Measurements from ENCODE around the gene UPB1.
A peak's percentile ranks its signal among the peaks of the same experiment; 100 is the strongest.

Gene UPB1

GRCh38 chr22:24455039-24455438 lies 40.1 kb upstream of the UPB1 start:
- no peak for DNase-seq (ENCODE audit: low read depth)
- in situ Hi-C loops (cut with HindIII; ENCODE audit: low sequenced_read_pairs) = no loop called here

GRCh38 chr22:24455751-24456426 lies 39.2 kb upstream of the UPB1 start:
- H3K4me3 ChIP-seq (ENCODE audit: low read depth, low read length) = no peak overlapping the region
- no peak for DNase-seq (ENCODE audit: low read depth)
- TF ChIP-seq, protein P1, sequence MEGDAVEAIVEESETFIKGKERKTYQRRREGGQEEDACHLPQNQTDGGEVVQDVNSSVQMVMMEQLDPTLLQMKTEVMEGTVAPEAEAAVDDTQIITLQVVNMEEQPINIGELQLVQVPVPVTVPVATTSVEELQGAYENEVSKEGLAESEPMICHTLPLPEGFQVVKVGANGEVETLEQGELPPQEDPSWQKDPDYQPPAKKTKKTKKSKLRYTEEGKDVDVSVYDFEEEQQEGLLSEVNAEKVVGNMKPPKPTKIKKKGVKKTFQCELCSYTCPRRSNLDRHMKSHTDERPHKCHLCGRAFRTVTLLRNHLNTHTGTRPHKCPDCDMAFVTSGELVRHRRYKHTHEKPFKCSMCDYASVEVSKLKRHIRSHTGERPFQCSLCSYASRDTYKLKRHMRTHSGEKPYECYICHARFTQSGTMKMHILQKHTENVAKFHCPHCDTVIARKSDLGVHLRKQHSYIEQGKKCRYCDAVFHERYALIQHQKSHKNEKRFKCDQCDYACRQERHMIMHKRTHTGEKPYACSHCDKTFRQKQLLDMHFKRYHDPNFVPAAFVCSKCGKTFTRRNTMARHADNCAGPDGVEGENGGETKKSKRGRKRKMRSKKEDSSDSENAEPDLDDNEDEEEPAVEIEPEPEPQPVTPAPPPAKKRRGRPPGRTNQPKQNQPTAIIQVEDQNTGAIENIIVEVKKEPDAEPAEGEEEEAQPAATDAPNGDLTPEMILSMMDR (IDR thresholded peaks at IDR 0.05; ENCODE audit: low read depth, low read length, missing control alignments) = no peak
- in situ Hi-C loops (cut with HindIII; ENCODE audit: low sequenced_read_pairs) = no loop called here

More at GRCh38 chr22:24455039-24455438, 40.1 kb upstream of the UPB1 start:
- H3K4me3 ChIP-seq (ENCODE audit: low read depth, low read length) = no peak overlapping the region
- TF ChIP-seq, protein P1 (IDR thresholded peaks at IDR 0.05; ENCODE audit: low read depth, low read length, missing control alignments) = no peak

DNA sequence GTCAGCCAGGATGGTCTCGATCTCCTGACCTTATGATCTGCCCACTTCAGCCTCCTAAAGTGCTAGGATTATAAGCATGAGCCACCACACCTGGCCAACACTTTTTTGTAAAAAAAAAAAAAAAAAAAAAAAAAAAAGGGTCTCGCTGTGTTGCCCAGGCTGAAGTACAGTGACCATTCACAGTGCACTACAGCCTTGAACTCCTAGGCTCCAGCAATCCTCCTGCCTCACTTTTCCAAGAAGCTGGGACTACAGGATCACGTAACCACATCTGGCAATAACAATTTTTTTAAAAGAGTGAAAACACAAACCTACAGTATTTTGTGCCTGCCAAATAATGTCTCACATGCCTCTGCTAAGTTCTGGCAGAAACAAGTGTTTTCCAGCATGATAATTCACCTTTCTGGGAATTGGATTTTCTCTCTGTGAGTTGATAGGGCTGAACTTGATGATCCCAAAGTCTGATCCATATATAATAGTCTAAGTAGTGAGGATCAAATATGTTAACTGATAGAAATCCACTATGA lies 37.2 kb upstream of the UPB1 start:
- H3K4me3 ChIP-seq (ENCODE audit: low read depth, low read length) = no peak overlapping the region
- in situ Hi-C loops (cut with HindIII; ENCODE audit: low sequenced_read_pairs) = no loop called here
- TF ChIP-seq, protein P1 (IDR thresholded peaks at IDR 0.05; ENCODE audit: low read depth, low read length, missing control alignments) = no peak
- no peak for DNase-seq (ENCODE audit: low read depth)

GRCh38 chr22:24459911-24460310 lies 35.2 kb upstream of the UPB1 start:
- in situ Hi-C loops (cut with HindIII; ENCODE audit: low sequenced_read_pairs) = loop anchor here (5.0 kb wide), 1 partner anchor 53 kb away; no protein-coding TSS in a partner anchor
- TF ChIP-seq, protein P1 (IDR thresholded peaks at IDR 0.05; ENCODE audit: low read depth, low read length, missing control alignments) = no peak
- no peak for DNase-seq (ENCODE audit: low read depth)
- no peak overlapping the region for H3K4me3 ChIP-seq (ENCODE audit: low read depth, low read length)

- peak; percentile 16 for DNase-seq (ENCODE audit: low read depth)
- in situ Hi-C loops (cut with HindIII; ENCODE audit: low sequenced_read_pairs) = loop anchor here (5.0 kb wide), 1 partner anchor 53 kb away; no protein-coding TSS in a partner anchor
- TF ChIP-seq, protein P1 (IDR thresholded peaks at IDR 0.05; ENCODE audit: low read depth, low read length, missing control alignments) = peak; percentile 18
- no peak overlapping the region for H3K4me3 ChIP-seq (ENCODE audit: low read depth, low read length)
Measured at GRCh38 chr22:24460418-24461089, 34.6 kb upstream of the UPB1 start.

DNA sequence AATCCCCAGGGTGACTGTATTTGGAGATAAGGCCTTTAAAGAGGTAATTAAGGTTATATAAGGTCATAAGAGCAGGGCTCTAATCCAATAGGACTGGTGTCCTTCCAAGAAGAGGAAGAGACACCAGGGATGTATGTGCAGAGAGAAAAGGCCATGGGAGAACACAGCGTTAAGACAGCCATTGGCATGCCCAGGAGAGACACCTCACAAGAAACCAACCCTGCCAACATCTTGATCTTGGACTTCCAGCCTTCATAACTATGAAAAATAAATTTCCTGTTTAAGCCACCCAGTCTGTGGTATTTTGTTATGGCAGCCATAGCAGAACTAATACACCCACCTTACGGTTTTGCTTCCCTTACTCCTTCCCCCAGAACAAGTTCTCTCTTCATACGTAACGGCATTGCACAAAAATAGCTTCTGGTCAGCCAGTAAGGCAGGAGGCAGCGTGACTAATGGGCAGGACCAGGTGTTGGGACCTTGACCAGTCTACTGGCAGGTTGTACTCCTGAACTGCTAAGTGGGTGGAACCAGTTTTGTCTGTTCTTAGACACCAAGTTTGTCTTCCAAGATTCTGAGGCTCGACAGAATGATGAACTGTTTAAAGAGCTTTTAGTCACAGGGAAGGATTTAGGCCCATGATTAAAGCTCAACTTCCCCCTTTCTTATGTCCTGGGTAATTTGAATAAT lies 31.9 kb upstream of the UPB1 start:
- in situ Hi-C loops (cut with HindIII; ENCODE audit: low sequenced_read_pairs) = loop anchor here (5.0 kb wide), 1 partner anchor 56 kb away; no protein-coding TSS in a partner anchor
- no peak overlapping the region for H3K4me3 ChIP-seq (ENCODE audit: low read depth, low read length)
- TF ChIP-seq, protein P1 (IDR thresholded peaks at IDR 0.05; ENCODE audit: low read depth, low read length, missing control alignments) = no peak
- no peak for DNase-seq (ENCODE audit: low read depth)

All from astrocyte of the cerebellum (primary cell).